ENCODE data around the gene ETHE1. TPM values are rescaled to one million over a fixed set of nuclear protein-coding genes. Genes with fewer than 3 reads are reported as not detected.

ETHE1 gene
- polyA plus RNA-seq, 1 donor from 2014 or later = 40.9 TPM

Other genes with a start within 250 kb of the ETHE1 start
- not detected in 2 replicates for gene CD177, start 173.5 kb downstream of the ETHE1 start, polyA plus RNA-seq
- gene TEX101, start 112.3 kb downstream of the ETHE1 start, polyA plus RNA-seq = not detected in 2 replicates
- gene LYPD3, start 61.6 kb downstream of the ETHE1 start, polyA plus RNA-seq = not detected in 2 replicates
- gene PHLDB3, start 22.5 kb downstream of the ETHE1 start, polyA plus RNA-seq = 5.6 and 8.1 TPM in 2 replicates
- gene ZNF575, start 6.0 kb upstream of the ETHE1 start, polyA plus RNA-seq = not detected in 2 replicates
- 18.6 and 19.0 TPM in 2 replicates for gene XRCC1, start 48.3 kb upstream of the ETHE1 start, polyA plus RNA-seq
- gene PINLYP, start 48.6 kb upstream of the ETHE1 start, polyA plus RNA-seq = 1.9 and 3.2 TPM in 2 replicates
- gene IRGQ, start 68.9 kb upstream of the ETHE1 start, polyA plus RNA-seq = 156 and 179 TPM in 2 replicates
- gene ZNF576, start 69.4 kb upstream of the ETHE1 start, polyA plus RNA-seq = 11.9 and 19.9 TPM in 2 replicates
- not detected in 2 replicates for gene SRRM5, start 84.9 kb upstream of the ETHE1 start, polyA plus RNA-seq
- 983 and 1,008 TPM in 2 replicates for gene ZNF428, start 92.4 kb upstream of the ETHE1 start, polyA plus RNA-seq
- gene CADM4, start 112.6 kb upstream of the ETHE1 start, polyA plus RNA-seq = 211 and 220 TPM in 2 replicates
- gene PLAUR, start 143.0 kb upstream of the ETHE1 start, polyA plus RNA-seq = 1.3 TPM in 1 of 2 replicates, not detected in the other
- 0.51 TPM in 1 of 2 replicates, not detected in the other for gene IRGC, start 188.9 kb upstream of the ETHE1 start, polyA plus RNA-seq
- 33.0 and 57.5 TPM in 2 replicates for gene SMG9, start 227.8 kb upstream of the ETHE1 start, polyA plus RNA-seq